Stimulated activated effector memory CD8-positive, alpha-beta T cell treated with anti-CD3 and anti-CD28 coated beads, Interleukin-12 subunit alpha, Interleukin-12 subunit beta, amount 100 ng/mL, for 72 hours (primary cell): Measurements from ENCODE around the gene PSG2.
"Not testable (repeated sequence)": the region's sequence is repeated elsewhere in the genome, so short reads cannot be mapped to it uniquely, and the experiment has no call there.

Source experiments
- ATAC-seq: fragments of 150-1000 bp; cut with Tn5 transposase; 2 replicates; pipeline ENCODE4 v1.10.0; 2021
- DNase-seq, 2 donors: peaks; one replicate each; pipeline ENCODE4 v3.0.0; 2021 to 2022; ENCODE audit warnings: low spot score in 2 of 2
- H3K27ac Mint-ChIP-seq: one replicate; pipeline ENCODE4 v1.8.0; 2022; ENCODE audit warnings: mild to moderate bottlenecking, mixed read lengths
- H3K36me3 Mint-ChIP-seq: one replicate; pipeline ENCODE4 v1.8.0; 2022; ENCODE audit warnings: mild to moderate bottlenecking, mixed read lengths
- H3K4me1 Mint-ChIP-seq: one replicate; pipeline ENCODE4 v1.8.0; 2022; ENCODE audit warnings: mixed read lengths
- H3K4me3 Mint-ChIP-seq: one replicate; pipeline ENCODE4 v1.8.0; 2022; ENCODE audit warnings: mild to moderate bottlenecking, mixed read lengths
- H3K9me3 Mint-ChIP-seq: one replicate; pipeline ENCODE4 v1.8.0; 2022; ENCODE audit warnings: mixed read lengths

PSG2 gene

GRCh38 chr19:43098416-43098815, 15.9 kb upstream of the PSG2 start:
- not testable (repeated sequence) for H3K4me3 Mint-ChIP-seq, ATAC-seq, H3K4me1 Mint-ChIP-seq, H3K36me3 Mint-ChIP-seq, H3K9me3 Mint-ChIP-seq, H3K27ac Mint-ChIP-seq, DNase-seq

- not testable (repeated sequence) for H3K27ac Mint-ChIP-seq, H3K4me3 Mint-ChIP-seq, DNase-seq, H3K9me3 Mint-ChIP-seq, H3K36me3 Mint-ChIP-seq, ATAC-seq, H3K4me1 Mint-ChIP-seq
Observed at GRCh38 chr19:43087702-43088340, 5.3 kb upstream of the PSG2 start.

- not testable (repeated sequence) for ATAC-seq, H3K4me3 Mint-ChIP-seq, H3K27ac Mint-ChIP-seq, H3K36me3 Mint-ChIP-seq, H3K9me3 Mint-ChIP-seq, H3K4me1 Mint-ChIP-seq, DNase-seq
Observed at GRCh38 chr19:43085796-43086530, 3.5 kb upstream of the PSG2 start.

GRCh38 chr19:43084196-43084832, 1.8 kb upstream of the PSG2 start:
- peak; percentile 9 to 56 for DNase-seq
- not testable (repeated sequence) for H3K36me3 Mint-ChIP-seq, H3K9me3 Mint-ChIP-seq, H3K4me3 Mint-ChIP-seq, ATAC-seq, H3K27ac Mint-ChIP-seq, H3K4me1 Mint-ChIP-seq

GRCh38 chr19:43083721-43084120, 1.2 kb upstream of the PSG2 start:
- not testable (repeated sequence) for H3K36me3 Mint-ChIP-seq, H3K27ac Mint-ChIP-seq, DNase-seq, H3K9me3 Mint-ChIP-seq, H3K4me1 Mint-ChIP-seq, H3K4me3 Mint-ChIP-seq, ATAC-seq

GRCh38 chr19:43078311-43078710, 4.2 kb downstream of the PSG2 start:
- H3K27ac Mint-ChIP-seq, result no peak overlapping the region
- no peak for DNase-seq
- no peak for ATAC-seq
- H3K4me3 Mint-ChIP-seq, result no peak overlapping the region
- H3K36me3 Mint-ChIP-seq, result no peaks in the 10 kb centered on the region
- H3K9me3 Mint-ChIP-seq, result no peaks in the 10 kb centered on the region
- H3K4me1 Mint-ChIP-seq, result no peaks in the 10 kb centered on the region

GRCh38 chr19:43077881-43078280, 4.6 kb downstream of the PSG2 start:
- H3K36me3 Mint-ChIP-seq, DNase-seq: not testable (repeated sequence)

GRCh38 chr19:43062418-43062817, 20.1 kb downstream of the PSG2 start:
- H3K4me3 Mint-ChIP-seq, H3K9me3 Mint-ChIP-seq, H3K27ac Mint-ChIP-seq, DNase-seq, ATAC-seq, H3K4me1 Mint-ChIP-seq, H3K36me3 Mint-ChIP-seq: not testable (repeated sequence)

More at GRCh38 chr19:43077881-43078280, 4.6 kb downstream of the PSG2 start:
- H3K4me1 Mint-ChIP-seq, ATAC-seq, H3K4me3 Mint-ChIP-seq, H3K27ac Mint-ChIP-seq, H3K9me3 Mint-ChIP-seq: not testable (repeated sequence)

- not testable (repeated sequence) for DNase-seq, H3K9me3 Mint-ChIP-seq, H3K27ac Mint-ChIP-seq, H3K36me3 Mint-ChIP-seq, ATAC-seq, H3K4me1 Mint-ChIP-seq, H3K4me3 Mint-ChIP-seq
Observed at GRCh38 chr19:43061326-43061725, 21.2 kb downstream of the PSG2 start.

- H3K27ac Mint-ChIP-seq, DNase-seq, H3K4me3 Mint-ChIP-seq, ATAC-seq, H3K36me3 Mint-ChIP-seq, H3K9me3 Mint-ChIP-seq, H3K4me1 Mint-ChIP-seq: not testable (repeated sequence)
Observed at GRCh38 chr19:43060254-43060653, 22.2 kb downstream of the PSG2 start.

GRCh38 chr19:43059482-43059881, 23.0 kb downstream of the PSG2 start:
- not testable (repeated sequence) for H3K4me1 Mint-ChIP-seq, H3K9me3 Mint-ChIP-seq, H3K27ac Mint-ChIP-seq, DNase-seq, H3K4me3 Mint-ChIP-seq, ATAC-seq, H3K36me3 Mint-ChIP-seq

GRCh38 chr19:43058440-43058839, 24.1 kb downstream of the PSG2 start:
- DNase-seq, H3K4me3 Mint-ChIP-seq, H3K36me3 Mint-ChIP-seq, H3K27ac Mint-ChIP-seq, H3K4me1 Mint-ChIP-seq, ATAC-seq, H3K9me3 Mint-ChIP-seq: not testable (repeated sequence)

- not testable (repeated sequence) for H3K27ac Mint-ChIP-seq, DNase-seq, H3K4me1 Mint-ChIP-seq, ATAC-seq, H3K9me3 Mint-ChIP-seq, H3K36me3 Mint-ChIP-seq, H3K4me3 Mint-ChIP-seq
Observed at GRCh38 chr19:43047966-43048365, 34.5 kb downstream of the PSG2 start.

GRCh38 chr19:43046578-43046977, 35.9 kb downstream of the PSG2 start:
- not testable (repeated sequence) for H3K27ac Mint-ChIP-seq, H3K36me3 Mint-ChIP-seq, H3K9me3 Mint-ChIP-seq, H3K4me1 Mint-ChIP-seq, H3K4me3 Mint-ChIP-seq, DNase-seq, ATAC-seq

GRCh38 chr19:43043492-43044180, 38.9 kb downstream of the PSG2 start:
- DNase-seq, H3K4me1 Mint-ChIP-seq, H3K4me3 Mint-ChIP-seq, ATAC-seq, H3K36me3 Mint-ChIP-seq, H3K9me3 Mint-ChIP-seq, H3K27ac Mint-ChIP-seq: not testable (repeated sequence)
